Upper lobe of right lung (tissue), 1 donor: Measurements from ENCODE around the gene SNX1. TPM values are rescaled to one million over a fixed set of nuclear protein-coding genes. Genes with fewer than 3 reads are reported as not detected.

ENCODE experiments used
- ATAC-seq: fragments of 200-7000 bp; cut with Tn5 transposase; one replicate; pipeline ENCODE4 v1.9.1; 2020; ENCODE audit warnings: mild to moderate bottlenecking, moderate library complexity
- DNase-seq: peaks from one replicate; pipeline ENCODE4 v3.0.0-alpha.2; 2020
- H3K27ac ChIP-seq: fragments of 200-600 bp; one replicate; pipeline ENCODE4 v1.8.0; 2022
- H3K27me3 ChIP-seq: fragments of 200-600 bp; one replicate; pipeline ENCODE4 v1.8.0; 2022; ENCODE audit warnings: mild to moderate bottlenecking
- H3K36me3 ChIP-seq: fragments of 200-600 bp; one replicate; pipeline ENCODE4 v1.8.0; 2022
- H3K4me1 ChIP-seq: fragments of 200-600 bp; one replicate; pipeline ENCODE4 v1.8.0; 2022
- H3K4me3 ChIP-seq: fragments of 200-600 bp; one replicate; pipeline ENCODE4 v1.8.0; 2022; ENCODE audit warnings: mild to moderate bottlenecking
- H3K9me3 ChIP-seq: fragments of 200-600 bp; one replicate; pipeline ENCODE4 v1.8.0; 2022
- intact Hi-C: fragments of 100-400 bp; cut with DNase I; formaldehyde crosslinking; loops from one replicate; pipeline ENCODE4 v1.11.0; 2022
- total RNA-seq: library from RNA; stranded (reverse); fragmentation: NEBNext Ultra II Directional; extraction: Animal tissue kit (Norgen Biotek cat#: 25700); gene quantifications from one replicate; pipeline ENCODE4 v1.2.1, GENCODE V29; 2021
- TF ChIP-seq, protein P1 (sequence below): fragments of 200-600 bp; IDR thresholded peaks from one replicate; pipeline ENCODE4 v1.8.0; 2022; ENCODE audit warnings: antibody characterized with exemption
- donor health status: DM: no; HTN: yes; CAD: no; lungs with severe emphysema.

Gene SNX1
- total RNA-seq, 1 donor from 2014 or later = 162 TPM

GRCh38 chr15:64089543-64090280, 6.1 kb upstream of the SNX1 start:
- H3K27me3 ChIP-seq = no peaks in the 10 kb centered on the region
- peaks cover 27% of the 10 kb centered on the region for H3K36me3 ChIP-seq
- ATAC-seq (peak; percentile 46), DNase-seq (no peak)
- TF ChIP-seq, protein P1, sequence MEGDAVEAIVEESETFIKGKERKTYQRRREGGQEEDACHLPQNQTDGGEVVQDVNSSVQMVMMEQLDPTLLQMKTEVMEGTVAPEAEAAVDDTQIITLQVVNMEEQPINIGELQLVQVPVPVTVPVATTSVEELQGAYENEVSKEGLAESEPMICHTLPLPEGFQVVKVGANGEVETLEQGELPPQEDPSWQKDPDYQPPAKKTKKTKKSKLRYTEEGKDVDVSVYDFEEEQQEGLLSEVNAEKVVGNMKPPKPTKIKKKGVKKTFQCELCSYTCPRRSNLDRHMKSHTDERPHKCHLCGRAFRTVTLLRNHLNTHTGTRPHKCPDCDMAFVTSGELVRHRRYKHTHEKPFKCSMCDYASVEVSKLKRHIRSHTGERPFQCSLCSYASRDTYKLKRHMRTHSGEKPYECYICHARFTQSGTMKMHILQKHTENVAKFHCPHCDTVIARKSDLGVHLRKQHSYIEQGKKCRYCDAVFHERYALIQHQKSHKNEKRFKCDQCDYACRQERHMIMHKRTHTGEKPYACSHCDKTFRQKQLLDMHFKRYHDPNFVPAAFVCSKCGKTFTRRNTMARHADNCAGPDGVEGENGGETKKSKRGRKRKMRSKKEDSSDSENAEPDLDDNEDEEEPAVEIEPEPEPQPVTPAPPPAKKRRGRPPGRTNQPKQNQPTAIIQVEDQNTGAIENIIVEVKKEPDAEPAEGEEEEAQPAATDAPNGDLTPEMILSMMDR = no peak
- no peak overlapping the region for H3K4me3 ChIP-seq
- H3K27ac ChIP-seq = peak overlapping the region; percentile 58
- no peaks in the 10 kb centered on the region for H3K9me3 ChIP-seq
- intact Hi-C loops = no loop called here
- peaks cover 28% of the 10 kb centered on the region for H3K4me1 ChIP-seq

GRCh38 chr15:64090527-64090926, 5.3 kb upstream of the SNX1 start:
- intact Hi-C loops = no loop called here
- no peak for DNase-seq

DNA sequence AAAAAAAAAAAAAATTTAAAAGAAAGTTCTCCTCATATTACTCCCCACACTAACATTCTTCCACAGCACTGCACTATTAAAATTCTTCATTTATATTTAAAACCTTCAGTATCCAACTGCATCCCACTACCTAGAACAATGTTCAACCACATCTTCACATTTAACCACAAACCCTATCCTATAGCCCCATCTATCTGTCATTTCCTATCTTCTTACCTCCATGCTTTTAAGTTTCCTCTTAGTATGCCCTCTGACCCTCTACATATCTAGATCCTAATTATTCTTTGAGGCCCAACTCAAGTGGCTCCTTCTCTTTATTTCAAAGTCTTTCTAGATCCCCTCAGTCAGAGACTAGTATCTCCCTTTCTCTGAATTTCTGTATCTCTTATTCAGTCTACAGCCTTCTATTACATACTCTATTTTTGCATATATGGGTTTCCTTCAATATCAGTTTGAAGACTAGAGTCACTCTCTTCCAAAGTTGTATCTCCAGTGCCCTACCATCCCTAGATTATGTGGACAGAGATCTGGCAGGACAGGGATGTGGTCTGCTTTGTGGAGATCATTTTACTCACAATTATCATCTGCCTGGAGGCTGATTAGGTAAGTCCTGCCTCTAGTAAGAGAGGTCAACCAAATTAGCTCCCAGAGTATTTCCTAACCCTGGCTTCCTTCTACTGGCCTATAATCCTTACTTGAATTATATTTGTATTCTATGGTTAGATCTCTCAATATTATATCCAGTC, 3.5 kb upstream of the SNX1 start:
- H3K4me1 ChIP-seq = peaks cover 41% of the 10 kb centered on the region
- no peaks in the 10 kb centered on the region for H3K9me3 ChIP-seq
- intact Hi-C loops = no loop called here
- no peak for ATAC-seq
- no peaks in the 10 kb centered on the region for H3K27me3 ChIP-seq
- peaks cover 17% of the 10 kb centered on the region for H3K36me3 ChIP-seq
- peak overlapping the region; percentile 90 for H3K27ac ChIP-seq
- peak overlapping the region; percentile 92 for H3K4me3 ChIP-seq
- DNase-seq = no peak
- TF ChIP-seq, protein P1 = no peak

More at GRCh38 chr15:64090527-64090926, 5.3 kb upstream of the SNX1 start:
- no peaks in the 10 kb centered on the region for H3K27me3 ChIP-seq
- peaks cover 20% of the 10 kb centered on the region for H3K36me3 ChIP-seq
- H3K4me3 ChIP-seq = no peak overlapping the region
- ATAC-seq = no peak
- TF ChIP-seq, protein P1 = no peak
- H3K4me1 ChIP-seq = peaks cover 36% of the 10 kb centered on the region
- H3K9me3 ChIP-seq = no peaks in the 10 kb centered on the region
- peak overlapping the region; percentile 42 for H3K27ac ChIP-seq

DNA sequence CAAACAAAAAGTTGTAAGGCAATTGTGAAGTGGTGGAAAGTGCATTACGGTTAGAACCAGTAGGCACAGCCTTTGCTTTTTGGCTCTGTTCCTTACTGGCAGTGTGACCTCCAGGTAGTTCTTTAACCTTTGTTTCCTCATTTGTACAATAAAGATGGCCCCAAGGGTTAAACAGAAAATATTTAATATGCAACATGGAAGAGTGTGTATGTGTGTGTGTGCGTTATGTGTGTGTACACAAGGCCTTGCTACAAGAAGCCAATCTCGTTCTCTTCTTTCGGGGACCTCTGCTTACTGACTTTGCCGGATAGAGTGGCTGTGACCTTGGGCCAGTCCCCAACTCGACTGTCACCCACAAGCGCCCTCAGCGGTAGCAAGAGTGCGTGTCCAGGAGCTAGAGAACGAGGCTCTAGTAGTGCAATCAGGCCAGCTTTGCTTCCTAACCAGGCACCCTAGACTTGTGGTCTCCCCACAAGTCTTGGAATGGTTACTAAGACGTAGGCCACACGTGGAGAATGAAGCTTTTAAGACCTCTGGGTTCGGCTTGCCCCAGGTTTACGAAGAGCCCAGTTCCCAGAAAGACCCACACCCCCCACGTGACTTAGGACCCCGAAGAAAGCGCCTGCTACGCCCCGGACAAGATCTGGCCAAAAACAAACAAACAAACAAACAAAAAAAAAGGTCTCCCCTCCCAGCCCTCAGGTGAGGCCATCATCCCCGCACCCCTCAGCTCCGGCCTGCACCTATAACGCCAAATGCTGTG, 2.7 kb upstream of the SNX1 start:
- H3K4me1 ChIP-seq = peaks cover 49% of the 10 kb centered on the region
- DNase-seq (no peak), ATAC-seq (peak; percentile 27)

More for the DNA sequence above, 2.7 kb upstream of the SNX1 start:
- Histone ChIP-seq H3K27me3 (no peaks in the 10 kb centered on the region), H3K36me3 (peaks cover 10% of the 10 kb centered on the region), H3K27ac (peak overlapping the region; percentile 90), H3K9me3 (no peaks in the 10 kb centered on the region), H3K4me3 (peak overlapping the region; percentile 92)
- intact Hi-C loops = no loop called here
- TF ChIP-seq, protein P1 = no peak
